GM18526 (cell line): ENCODE data around the gene TOMM40L.

Source experiments
- POLR2A ChIP-seq: IDR thresholded peaks from 3 replicates; pipeline ENCODE4 v1.6.1; 2011; ENCODE audit not compliant: insufficient read length; ENCODE audit errors: extremely low read depth

The TOMM40L gene

GRCh38 chr1:161259345-161259702, 33.5 kb downstream of the TOMM40L start:
- no peak for TF ChIP-seq POLR2A

GRCh38 chr1:161259765-161260164, 33.9 kb downstream of the TOMM40L start:
- no peak for TF ChIP-seq POLR2A

DNA sequence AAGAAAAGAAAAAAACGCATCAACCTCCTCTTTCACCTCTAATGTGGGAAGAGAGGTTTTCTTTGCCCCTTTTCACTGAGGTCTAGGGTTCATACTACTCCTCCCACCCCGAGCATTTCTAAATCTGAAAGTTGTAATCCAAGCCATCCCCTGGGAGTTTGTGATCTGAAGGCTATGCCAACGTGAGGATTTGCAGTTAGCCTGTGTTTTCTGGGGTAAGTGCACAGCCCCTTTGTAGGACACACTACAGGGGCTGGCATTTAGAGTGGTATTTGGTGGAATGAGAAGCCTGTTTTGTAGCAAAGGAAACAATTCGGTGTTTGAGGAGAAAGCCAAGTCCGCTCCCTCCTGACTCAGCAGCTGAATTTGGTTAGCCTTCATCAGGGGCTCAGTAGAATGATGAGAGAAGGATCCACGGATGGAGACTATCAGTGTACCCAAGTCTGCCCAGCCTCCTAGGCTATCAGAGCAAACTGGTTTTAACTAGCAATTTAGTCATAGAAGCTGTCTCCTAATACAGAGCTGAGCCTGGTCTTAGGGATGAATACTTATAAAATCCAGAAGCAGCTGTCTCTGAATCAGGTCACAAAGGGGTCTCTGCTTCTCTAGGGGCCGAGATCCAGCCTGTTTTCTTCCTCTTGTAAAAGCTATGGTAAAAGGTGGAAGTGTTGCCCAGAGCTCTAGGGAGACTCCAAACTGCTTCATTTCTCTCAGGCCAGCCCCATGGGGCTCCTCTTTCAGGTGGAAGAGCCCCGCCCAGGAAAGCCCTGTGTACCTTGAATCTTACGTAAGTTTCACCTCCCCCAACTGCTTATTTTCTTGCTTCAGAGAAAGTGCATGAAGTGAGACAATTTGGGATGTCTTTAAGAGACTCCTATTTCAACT, 34.8 kb downstream of the TOMM40L start:
- TF ChIP-seq POLR2A: no peak

GRCh38 chr1:161261261-161262235, 35.7 kb downstream of the TOMM40L start:
- TF ChIP-seq POLR2A: no peak

- TF ChIP-seq POLR2A: no peak
Measured at GRCh38 chr1:161265305-161265704, 39.4 kb downstream of the TOMM40L start.

DNA sequence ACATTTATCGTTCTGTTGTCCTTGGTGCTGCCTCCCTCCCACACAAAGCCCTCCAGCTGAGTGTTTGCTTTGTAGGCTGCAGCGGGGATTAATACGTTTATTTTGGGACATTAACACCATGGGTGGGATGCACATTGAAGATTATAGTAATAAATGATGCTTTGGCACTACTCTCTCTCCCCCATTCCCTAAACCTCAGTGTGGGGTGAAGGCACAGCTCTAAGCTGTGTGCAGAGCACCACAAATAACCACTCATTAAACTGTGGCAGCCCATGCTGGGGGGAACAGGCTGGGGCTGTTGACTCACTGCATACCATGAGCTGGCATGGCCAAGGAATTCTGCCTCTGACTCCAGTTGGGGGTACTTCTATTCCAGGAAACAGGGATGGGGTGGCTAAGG, 40.3 kb downstream of the TOMM40L start:
- TF ChIP-seq POLR2A: no peak

GRCh38 chr1:161266836-161267235, 41.0 kb downstream of the TOMM40L start:
- no peak for TF ChIP-seq POLR2A

DNA sequence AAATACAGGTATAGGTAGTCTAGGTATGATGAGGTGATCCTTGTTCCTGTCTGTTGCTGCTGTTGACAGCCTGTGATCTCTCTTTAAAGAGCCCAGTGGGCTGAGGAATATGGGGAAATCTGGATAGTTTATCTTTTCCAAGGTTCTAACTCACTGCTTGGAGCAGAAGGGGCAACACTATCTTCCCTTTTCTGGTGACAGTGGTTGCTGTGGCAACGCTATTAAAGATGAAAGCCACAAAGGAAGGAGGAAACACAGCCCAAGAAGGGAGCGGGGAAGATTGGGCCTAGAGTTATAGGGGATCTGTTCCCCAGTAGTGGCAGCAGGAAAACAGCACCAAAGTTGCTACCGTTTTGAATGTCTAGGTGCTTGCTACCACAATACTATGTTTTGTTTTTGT, 41.5 kb downstream of the TOMM40L start:
- no peak for TF ChIP-seq POLR2A

DNA sequence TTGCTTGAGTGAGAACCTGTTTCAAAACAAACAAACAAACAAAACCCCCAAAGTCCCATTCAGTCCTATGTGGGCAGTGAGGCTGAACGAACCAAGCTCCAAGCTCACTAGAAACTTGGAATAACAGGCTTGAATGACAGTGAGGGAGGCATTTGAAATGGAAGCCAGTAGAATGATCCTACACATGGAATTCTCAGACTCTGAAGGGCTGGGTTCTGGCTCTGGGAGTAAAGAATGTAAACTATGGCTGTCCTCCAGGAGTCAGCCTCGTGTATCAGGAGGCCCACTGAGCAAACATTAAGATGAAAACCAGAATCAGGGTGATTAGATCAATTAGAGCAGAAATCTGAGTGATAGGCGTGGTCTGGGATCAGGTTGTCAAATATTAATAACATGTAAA, 47.5 kb downstream of the TOMM40L start:
- no peak for TF ChIP-seq POLR2A

DNA sequence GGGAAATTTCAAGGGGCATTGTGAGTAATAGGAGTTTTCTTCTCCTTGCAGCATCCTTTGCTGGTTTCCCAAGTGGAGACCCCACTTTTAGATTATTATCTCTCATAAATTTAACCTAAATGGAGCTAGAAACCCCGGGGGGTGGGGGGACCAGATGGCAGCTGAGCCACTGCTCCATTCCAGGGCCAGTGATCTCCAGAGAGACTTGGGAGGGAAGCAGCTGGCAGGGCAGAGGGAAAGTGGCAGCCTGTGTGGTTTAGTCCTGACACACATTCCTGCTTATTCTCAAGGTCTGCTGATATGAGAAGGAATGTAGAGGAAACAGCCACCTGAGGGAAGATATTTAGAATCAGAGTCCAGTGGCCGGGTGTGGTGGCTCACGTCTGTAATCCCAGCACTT, 49.0 kb downstream of the TOMM40L start:
- no peak for TF ChIP-seq POLR2A
